NCI-H1105 treated with DMSO at 0.1 percent for 48 hours (cell line): ENCODE results near the gene VSTM1.
"Not testable (repeated sequence)": the region's sequence is repeated elsewhere in the genome, so short reads cannot be mapped to it uniquely, and the experiment has no call there.

Experiments
- DNase-seq: peaks from one replicate; lab custom pipeline; 2025; lab: John Stamatoyannopoulos, UW

The VSTM1 gene

DNA sequence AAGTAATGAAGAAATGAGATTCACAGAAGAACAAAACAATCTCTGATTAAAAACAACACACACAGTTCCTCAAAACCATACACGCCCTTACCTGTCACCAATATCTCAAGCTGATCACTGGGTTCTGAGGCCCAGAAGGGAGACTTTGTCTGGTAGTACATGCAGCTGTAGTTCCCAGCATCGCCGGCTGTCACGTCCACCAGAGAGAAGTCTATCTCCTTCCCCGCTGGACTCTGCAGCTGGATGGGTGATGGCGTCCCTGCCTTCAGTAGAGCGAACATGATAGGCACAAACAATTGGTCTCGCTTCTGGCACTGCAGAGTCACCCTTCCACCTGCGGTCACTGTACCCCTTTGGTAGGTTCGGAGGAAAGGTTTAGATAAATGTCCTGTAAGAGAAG, 10.1 kb upstream of the VSTM1 start:
- DNase-seq: no peak

DNA sequence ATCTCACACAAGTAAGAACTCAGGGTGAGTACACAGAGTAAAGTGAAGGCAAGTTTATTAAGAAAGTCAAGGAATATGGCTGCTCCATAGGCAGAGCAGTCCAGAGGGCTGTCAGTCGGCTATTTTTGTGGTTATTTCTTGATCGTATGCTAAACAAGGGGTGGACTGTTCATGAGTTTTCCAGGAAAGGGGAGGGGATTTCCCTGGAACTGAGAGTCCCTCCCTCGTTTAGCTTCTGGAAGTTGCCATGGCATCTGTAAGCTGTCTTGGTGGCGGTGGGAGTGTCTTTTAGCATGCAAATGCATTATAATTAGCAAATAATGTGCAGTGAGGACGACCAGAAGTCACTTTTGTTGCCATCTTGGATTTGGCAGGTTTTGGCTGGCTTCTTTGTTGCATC, 5.8 kb upstream of the VSTM1 start:
- no peak for DNase-seq

DNA sequence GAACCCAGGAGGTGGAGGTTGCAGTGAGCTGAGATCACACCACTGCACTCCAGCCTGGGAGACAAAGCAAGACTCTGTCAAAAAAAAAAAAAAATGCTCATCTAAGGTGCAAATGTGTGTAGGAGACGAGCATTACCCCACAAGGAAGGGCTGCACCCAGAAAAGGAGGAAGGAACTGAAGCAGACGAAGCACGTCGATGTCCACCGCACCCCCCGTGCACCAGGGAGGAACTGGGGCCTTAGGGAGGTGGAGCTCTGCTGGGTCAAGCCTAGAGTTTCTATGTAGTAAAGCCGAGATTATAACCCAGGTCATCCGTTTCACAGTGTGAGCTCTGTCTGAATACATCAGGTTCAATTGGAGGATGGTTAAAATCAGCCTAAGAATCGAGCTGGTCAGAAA, 1.1 kb downstream of the VSTM1 start:
- DNase-seq: no peak

DNA sequence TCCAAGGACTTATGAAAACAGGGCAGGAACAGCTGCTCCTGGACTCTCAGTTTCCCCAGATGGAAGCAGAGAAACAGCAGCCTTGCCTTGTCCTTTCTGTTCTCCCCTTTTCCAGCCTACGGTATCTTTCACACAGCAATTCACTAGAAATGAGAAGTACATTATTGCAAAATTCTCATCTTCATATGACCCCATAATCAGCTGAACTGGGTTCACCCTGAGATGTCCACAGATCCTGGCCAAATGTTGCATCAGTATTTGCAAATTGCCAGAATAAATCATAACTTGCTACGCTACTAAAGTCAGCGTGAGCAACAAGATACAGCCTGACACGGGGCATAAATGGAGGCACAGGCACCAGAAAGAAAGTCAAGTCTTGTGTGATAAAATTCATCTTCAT, 16.1 kb downstream of the VSTM1 start:
- DNase-seq: no peak

DNA sequence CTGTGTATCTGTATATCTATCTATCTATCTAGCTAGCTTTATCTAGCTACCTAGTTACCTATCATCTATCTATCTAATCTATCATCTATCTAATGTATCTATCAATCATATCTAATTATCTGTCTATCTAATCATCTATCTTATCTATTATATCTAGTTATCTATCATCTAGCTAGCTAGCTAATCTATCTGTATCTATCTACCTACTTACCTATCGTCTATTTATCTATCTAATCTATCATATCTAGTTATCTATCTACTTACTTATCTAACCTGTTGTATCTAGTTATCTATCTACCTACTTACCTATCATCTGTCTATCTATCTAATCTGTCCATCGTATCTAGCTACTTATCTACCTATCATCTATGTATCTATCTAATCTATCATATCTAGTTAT, 17.9 kb downstream of the VSTM1 start:
- no peak for DNase-seq

DNA sequence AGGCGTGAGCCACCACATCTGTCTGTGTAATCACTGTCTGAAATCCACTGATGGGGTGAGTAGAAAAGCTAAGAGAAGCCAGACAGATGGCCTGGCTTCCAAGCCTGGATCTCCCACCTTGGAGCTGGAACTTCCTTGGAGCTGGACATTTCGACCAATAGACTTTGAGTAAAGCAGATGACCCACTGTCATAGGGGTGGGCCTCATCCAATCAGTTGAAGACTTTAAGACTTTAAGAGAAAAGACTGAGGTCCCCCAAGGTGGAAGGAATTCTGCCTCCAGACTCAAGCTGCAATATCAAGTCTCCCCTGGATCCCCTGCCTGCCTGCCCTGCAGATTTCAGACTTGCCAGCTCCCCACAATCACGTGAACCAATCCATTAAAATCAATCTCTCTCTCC, 20.7 kb downstream of the VSTM1 start:
- no peak for DNase-seq

DNA sequence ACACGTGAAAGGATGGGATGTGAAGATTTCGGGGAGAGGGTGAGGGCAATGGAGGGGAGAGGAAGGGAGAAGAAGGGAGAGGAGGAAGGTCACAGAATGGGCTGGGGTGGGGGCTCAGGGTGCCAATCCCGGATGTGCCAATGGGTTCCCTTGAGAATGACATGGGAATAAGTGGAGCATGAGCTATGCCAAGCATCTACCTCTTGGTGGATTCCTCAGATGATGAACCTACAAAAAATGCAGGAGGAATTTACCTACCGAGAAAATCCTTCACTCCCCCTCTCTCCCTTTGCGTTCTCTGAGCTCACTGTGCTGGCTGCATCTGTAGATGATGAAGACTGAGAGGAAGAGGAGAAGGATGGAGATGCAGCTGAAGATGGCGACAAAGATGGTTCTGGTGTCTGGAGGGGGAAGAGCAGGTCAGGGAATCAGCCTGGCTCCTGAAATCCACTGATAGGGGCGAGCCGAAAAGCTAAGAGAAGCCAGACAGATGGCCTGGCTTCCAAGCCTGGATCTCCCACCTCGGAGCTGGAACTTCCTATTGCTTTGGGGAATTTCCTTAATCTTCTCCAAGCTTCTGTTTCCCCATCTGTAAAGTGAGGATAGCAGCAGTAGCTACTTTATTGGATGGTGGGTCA, 21.6 kb downstream of the VSTM1 start:
- no peak for DNase-seq

DNA sequence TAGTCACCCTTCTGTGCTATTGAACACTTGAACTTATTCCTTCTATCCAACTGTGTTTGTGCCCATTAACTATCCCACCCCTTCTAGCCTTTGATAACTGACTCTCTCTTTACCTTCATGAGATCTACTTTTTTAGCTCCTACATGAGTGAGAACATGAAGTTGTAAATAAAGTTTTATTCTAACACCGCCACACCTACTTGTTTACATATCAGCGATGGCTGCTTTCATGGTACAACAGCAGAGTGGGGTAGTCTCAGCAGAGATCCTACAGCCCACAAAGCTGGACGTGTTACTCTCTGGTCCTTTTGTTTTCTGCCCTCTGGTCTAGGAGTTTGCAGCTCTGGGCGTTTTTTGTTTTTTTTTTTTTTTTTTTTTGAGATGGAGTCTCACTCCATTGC, 23.7 kb downstream of the VSTM1 start:
- DNase-seq: no peak

DNA sequence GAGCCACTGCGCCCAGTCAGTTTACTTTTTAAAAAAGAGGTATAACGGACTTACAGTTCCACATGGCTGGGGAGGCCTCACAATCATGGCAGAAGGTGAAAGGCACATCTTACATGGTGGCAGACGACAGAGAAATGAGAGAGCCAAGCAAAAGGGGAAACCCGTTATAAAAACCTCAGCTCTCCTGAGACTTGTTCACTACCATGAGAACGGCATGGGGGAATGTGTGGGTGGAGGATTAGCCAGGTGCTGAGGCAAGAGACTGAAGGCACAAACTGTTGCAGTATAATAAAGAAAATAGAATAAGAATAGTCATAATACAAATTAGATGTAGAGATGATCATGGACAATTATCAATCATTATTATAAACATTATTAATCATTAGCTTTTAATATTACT, 27.2 kb downstream of the VSTM1 start:
- not testable (repeated sequence) for DNase-seq

DNA sequence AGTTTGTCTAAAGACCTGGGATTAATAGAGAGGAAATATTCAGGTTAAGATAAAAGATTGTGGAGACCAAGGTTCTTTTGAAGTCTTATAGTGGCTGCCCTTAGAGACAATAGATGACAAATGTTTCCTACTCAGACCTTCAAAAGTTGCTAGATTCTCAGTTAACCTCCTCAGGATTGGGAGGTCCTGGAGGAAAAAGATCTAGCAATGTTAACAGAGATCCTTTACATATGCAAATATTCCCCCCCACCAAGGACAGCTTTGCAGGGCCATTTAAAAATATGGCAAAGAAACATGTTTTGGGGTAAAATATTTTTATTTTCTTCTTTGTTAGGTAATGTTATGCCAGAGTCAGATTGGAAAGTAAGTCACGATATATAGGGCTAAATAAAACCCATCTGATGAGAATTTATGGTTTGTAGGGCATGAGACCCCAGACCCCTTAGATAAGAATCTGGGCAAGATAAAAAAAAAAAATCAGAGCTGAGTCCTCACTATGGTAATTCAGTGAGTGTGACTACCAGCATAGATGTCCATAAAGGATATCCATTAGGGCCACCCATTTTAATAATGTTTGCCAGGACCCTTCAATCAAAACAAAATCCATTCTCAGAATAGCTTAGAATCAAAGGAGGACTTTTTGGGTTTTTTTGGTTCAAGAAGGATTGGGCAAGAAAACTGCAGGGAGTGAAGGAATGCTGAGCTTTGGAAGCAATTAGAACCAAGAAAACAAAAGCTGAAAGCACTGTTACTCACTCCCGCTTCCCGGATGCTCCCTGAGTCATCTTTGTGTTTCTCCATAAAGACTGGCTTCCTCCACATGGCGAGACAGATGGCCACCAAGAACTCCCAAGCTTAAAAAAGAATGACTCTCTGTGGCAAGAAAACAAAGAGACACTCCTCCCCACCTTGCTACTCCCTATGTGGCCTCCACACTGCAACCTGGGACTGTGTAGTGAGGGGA, 28.2 kb downstream of the VSTM1 start:
- DNase-seq: no peak

DNA sequence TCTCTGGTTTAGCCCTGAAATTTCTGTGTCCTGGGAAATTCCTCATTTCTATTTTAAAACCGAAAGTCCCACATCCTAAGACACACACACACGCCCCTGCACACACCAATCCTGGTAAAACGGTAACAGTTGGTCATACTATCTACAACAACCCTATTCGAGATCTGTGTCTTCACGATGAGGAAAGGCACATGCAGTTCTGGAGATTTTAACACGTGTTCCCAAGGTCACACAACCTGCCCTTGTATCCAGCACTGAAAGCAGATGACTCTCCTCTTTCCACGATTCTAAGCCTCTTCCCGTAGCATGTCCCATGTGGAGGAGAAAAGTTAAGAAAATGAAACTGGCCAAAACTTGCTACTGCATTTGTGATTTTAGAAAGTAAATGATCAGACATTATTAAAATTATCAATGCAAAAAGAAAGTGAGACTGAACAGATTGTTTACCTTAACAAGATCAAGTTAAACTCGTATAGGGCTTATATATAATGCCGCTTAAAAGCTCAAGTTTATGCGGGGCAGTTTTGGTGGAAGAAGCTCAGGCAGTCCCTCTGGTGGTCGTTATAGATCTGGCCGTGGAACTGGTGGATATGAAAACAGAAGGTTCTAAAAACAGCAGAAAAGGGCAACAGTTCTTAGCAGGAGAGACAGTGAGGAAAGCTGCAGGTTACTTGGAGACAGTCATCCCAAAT, 32.7 kb downstream of the VSTM1 start:
- no peak for DNase-seq

DNA sequence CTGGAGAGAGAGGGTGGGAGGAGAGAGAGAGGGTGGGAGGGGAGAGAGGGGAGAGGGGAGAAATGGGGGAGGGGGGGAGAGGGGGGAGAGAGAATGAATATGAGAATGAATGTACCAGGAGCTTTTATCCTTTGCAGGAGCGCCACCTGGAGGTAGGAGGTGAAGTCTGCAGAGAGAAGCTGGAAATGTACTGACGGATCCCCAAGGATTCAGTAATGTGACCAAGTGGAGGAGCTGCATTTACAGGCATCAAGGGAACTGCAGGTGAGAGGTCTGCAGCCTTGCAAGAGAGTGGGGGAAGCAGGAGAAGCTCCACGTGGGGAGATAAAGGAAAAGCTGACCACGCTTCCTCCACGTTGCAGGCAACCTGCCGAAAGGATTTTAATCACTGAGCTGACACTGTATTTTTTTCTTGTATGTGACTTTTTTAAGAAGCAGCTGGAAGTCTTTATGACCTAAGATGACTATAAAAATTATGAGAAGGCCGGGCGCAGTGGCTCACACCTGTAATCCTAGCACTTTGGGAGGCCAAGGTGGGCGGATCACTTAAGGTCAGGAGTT, 33.7 kb downstream of the VSTM1 start:
- peak; percentile 22 for DNase-seq

DNA sequence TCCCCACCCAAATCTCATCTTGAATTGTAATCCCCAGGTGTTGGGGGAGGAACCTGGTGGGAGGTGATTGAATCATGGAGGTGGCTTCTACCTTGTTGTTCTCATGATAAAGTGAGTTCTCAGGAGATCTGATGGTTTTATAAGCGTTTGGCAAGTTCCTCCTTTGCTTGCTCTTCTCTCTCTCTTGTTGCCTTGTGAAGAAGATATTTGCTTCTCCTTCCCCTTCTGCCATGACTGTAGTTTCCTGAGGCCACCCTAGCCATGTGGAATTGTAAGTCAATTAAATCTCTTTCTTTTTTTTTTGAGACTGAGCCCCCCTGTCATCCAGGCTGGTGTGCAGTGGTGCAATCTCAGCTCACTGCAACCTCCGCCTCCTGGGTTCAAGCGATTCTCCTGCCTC, 34.4 kb downstream of the VSTM1 start:
- DNase-seq: no peak

DNA sequence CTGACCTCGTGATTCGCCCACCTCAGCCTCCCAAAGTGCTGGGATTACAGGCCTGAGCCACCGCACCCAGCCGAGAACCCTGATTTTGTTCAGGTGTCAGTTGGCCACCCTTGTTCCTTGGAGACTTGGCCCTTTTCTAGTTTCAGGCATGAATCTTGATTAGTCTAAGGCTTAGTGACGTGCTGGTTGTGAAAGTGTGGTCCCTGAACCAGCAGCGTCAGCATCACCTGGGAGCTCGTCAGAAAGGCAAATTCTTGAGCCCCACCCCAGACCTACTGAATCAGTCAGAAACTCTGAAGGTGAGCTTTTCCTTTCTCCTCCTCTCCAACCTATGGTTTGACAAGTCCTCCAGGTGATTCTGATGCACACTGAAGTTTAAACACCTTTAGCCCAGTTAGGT, 37.0 kb downstream of the VSTM1 start:
- no peak for DNase-seq

DNA sequence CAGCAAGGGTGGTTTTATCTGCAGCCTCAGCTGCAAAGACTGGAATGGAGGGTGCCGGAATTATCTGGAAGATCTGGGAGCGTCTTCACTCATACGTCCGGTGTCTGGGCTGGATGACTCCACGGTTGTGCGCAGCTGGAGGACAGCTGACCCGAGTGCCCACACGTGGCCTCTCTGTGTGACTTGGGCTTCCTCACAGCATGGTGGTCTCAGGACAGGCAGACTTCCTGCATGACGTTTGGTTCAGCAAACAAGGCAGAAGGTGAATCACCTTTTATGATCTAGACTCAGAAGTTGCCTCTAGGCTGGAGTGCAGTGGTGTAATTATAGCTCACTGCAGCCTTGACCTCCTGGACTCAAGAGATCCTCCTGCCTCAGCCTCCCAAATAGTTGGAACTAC, 39.0 kb downstream of the VSTM1 start:
- no peak for DNase-seq

DNA sequence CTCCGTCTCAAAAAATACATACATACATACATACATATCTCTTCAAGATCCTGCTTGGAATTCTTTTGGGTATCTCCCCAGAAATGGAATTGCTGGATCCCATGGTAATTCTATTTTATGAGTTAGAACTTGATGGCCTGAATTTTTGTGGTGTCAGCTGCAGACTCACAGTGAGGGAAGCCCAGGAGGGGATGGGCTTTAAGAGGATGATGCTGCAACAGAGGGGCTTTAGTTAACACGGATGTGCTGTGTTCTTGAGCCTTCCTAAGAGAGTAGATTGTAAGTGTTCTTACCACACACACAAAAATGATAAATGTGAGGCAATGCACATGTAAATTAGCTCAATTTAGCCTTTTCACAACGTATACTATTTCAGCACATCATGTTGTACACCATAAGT, 40.5 kb downstream of the VSTM1 start:
- DNase-seq: no peak

DNA sequence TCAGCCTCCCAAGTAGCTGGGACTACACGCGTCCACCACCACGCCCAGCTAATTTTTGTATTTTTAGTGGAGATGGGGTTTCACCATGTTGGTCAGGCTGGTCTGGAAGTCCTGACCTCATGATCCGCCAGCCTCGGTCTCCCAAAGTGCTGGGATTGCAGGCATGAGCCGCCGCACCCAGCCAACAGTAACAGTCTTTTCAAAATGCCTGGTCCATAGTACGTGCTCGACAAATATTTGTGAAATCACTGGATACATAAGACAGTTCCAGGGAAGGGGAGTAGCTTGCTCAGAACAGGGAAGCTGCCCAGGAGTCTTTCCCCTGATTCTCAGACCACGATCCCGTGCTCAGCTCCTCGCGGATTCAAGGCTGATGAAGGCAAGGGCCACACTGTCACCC, 41.8 kb downstream of the VSTM1 start:
- no peak for DNase-seq

DNA sequence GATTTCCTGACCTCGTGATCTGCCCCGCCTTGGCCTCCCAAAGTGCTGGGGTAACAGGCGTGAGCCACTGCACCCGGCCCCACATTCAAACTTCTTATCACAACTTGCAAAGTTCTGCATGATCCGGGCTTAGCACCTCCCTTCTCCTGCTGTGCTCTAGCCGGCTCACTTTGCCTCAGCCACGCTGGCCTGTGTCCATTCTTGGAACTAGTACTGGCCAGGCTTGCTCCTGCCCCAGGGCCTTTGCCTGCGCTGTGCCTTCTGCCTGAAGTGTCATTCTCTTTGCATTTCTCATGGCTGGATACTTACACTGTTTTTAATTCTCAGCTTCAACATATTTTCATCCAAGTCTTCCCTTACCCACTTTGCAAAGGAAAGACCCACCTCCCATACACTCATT, 42.3 kb downstream of the VSTM1 start:
- no peak for DNase-seq

DNA sequence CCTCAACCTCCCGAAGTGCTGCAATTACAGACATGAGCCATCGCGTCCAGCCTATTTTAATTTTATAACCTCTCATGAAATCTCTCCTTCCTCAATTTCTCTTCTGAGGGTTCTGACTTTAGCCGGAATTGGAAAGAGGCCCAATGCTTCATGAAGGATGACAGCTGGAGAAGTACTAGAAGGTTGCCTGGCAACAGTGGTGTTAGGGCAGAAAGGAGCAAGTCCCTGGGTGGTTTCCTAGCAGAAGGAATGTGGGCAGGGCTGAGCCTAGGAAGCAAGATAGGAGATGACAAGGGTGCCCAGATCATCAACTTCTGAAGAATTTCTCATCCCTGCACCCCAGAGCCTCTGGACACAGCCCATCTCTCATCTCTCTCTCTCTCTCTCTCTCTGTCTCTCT, 46.4 kb downstream of the VSTM1 start:
- DNase-seq: no peak

DNA sequence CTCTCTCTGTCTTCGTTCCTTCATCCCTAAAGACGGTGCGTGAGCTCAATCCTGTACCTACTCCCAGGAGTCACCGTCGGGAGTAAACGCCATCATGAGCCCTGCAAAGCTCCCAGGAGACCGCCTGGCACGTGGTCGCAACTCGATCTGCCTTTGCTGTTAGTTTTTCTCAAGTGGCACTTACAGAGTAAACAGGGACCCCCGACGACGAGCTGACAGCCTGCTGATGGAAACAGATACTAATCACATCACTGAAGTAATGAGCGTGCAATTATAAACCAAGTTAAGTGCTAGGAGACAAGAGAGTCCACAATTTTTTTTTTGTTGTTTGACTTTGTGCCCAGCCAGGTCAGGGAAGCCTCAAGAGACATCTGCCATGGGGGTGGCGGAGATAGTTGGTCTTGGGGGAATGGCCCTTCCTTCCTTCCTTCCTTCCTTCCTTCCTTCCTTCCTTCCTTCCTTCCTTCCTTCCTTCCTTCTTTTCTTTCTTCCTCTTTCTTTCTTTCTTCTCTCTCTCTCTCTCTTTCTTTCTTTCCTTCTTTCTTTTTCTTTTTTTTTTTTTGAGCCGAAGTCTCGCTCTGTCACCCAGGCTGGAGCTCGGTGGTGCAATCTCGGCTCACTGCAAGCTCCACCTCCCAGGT, 48.7 kb downstream of the VSTM1 start:
- DNase-seq: peak; percentile 66

DNA sequence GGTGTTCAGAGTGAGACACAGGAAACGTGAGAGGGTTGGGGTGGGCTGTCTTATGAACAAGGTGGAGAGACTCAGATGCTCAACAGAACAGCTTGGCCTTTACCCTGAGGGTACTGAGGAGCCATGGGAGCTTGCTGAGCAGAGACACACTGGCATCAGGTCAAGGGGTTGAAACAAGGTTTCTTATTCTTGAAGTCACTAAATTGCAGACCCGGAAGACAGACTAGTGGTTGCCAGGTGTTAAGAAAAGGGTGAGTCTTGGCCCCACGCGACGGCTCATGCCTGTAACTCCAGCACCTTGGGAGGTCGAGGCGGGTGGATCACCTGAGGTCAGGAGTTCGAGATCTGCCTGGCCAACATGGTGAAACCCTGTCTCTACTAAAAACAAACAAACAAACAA, 49.8 kb downstream of the VSTM1 start:
- no peak for DNase-seq

DNA sequence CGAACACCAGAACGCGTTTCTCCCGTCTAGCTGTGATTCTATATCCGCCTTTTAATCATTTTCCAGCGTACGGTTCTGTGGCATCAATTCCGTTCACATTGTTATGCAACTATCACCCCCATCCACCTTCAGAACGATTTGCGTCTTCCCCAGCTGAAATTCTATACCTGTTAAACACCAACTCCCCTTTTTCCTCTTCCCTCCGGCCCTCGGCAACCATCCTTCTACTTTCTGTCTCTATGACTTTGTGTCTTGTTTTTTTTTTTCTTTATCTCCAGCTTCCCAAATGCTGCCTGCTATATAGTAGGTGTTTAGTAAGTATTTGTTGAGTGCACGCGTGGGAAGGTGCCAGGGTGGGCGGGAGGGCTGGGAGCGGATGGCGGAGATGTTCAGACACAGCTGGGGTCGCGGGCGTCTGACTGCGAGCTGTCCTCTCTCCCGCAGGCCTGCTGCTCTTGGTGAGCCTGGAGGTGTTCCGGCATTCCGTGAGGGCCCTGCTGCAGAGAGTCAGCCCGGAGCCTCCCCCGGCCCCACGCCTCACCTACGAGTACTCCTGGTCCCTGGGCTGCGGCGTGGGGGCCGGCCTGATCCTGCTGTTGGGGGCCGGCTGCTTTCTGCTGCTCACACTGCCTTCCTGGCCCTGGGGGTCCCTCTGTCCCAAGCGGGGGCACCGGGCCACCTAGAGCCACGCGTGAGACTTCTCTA, 52.0 kb downstream of the VSTM1 start:
- DNase-seq: no peak
